ENCODE measurements around the gene GOLIM4. TPM values are rescaled to one million over a fixed set of nuclear protein-coding genes. Genes with fewer than 3 reads are reported as not detected.

The GOLIM4 gene
- total and polyA plus RNA-seq, 2 of the 13 experiments (the other 11 are each of a cell fraction or from before 2014, with no cell fraction given): 10.9 to 47.7 TPM

DNA sequence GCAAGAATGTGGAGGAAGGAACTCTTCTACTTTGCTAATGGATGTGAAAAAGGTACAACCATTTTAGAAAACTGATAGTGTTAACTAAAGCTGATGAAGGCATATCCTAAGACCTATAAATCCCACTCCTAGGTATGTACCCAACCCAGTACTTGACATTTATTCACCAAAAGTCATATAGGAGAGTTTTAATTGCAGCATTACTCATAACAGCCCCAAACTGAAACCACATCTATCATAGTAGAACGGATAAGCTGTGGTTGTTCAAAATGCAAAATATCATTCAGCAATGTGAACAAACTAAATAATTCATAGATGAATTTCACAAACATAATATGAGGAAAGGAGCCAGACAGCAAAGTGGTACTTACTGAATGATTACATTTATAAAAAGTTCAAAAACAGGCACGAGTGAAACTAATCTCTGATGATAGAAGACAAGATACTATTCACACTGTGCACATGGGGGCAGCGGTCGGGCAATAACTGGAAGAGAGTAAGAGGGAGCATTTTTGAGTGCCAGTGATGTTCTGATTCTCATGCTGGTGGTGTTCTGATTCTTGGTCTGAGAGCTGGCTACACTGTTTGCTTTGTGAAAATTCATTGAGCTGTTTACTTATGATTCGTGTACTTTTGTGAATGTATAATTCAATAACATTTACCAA, 34.3 kb downstream of the GOLIM4 start:
- TF ChIP-seq STAG1 (CRISPR knock-in tag; IDR thresholded peaks at IDR 0.05): peak; percentile 36
- TF ChIP-seq, protein P1, sequence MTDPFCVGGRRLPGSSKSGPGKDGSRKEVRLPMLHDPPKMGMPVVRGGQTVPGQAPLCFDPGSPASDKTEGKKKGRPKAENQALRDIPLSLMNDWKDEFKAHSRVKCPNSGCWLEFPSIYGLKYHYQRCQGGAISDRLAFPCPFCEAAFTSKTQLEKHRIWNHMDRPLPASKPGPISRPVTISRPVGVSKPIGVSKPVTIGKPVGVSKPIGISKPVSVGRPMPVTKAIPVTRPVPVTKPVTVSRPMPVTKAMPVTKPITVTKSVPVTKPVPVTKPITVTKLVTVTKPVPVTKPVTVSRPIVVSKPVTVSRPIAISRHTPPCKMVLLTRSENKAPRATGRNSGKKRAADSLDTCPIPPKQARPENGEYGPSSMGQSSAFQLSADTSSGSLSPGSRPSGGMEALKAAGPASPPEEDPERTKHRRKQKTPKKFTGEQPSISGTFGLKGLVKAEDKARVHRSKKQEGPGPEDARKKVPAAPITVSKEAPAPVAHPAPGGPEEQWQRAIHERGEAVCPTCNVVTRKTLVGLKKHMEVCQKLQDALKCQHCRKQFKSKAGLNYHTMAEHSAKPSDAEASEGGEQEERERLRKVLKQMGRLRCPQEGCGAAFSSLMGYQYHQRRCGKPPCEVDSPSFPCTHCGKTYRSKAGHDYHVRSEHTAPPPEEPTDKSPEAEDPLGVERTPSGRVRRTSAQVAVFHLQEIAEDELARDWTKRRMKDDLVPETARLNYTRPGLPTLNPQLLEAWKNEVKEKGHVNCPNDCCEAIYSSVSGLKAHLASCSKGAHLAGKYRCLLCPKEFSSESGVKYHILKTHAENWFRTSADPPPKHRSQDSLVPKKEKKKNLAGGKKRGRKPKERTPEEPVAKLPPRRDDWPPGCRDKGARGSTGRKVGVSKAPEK (CRISPR knock-in tag; IDR thresholded peaks at IDR 0.05; ENCODE audit: borderline replicate concordance): no peak
- TF ChIP-seq, protein P2, sequence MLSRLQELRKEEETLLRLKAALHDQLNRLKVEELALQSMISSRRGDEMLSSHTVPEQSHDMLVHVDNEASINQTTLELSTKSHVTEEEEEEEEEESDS (CRISPR knock-in tag; IDR thresholded peaks at IDR 0.05; ENCODE audit: borderline replicate concordance): no peak
- TF ChIP-seq, protein P3, sequence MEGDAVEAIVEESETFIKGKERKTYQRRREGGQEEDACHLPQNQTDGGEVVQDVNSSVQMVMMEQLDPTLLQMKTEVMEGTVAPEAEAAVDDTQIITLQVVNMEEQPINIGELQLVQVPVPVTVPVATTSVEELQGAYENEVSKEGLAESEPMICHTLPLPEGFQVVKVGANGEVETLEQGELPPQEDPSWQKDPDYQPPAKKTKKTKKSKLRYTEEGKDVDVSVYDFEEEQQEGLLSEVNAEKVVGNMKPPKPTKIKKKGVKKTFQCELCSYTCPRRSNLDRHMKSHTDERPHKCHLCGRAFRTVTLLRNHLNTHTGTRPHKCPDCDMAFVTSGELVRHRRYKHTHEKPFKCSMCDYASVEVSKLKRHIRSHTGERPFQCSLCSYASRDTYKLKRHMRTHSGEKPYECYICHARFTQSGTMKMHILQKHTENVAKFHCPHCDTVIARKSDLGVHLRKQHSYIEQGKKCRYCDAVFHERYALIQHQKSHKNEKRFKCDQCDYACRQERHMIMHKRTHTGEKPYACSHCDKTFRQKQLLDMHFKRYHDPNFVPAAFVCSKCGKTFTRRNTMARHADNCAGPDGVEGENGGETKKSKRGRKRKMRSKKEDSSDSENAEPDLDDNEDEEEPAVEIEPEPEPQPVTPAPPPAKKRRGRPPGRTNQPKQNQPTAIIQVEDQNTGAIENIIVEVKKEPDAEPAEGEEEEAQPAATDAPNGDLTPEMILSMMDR (CRISPR knock-in tag; IDR thresholded peaks at IDR 0.05): 0 out of 2 replicates have a peak, but pooled peaks have one; percentile 28
- POLR2A ChIA-PET: no interaction called here
- Histone ChIP-seq H3K4me2 (ENCODE audit: low read depth, low read length) (no peak overlapping the region), H3K79me2 (ENCODE audit: insufficient read depth, low read length) (peaks cover 24% of the 10 kb centered on the region), H3K9ac (ENCODE audit: insufficient read depth, low read depth, low read length) (no peak overlapping the region), H3K9me3 (ENCODE audit: low read length) (peaks cover 5% of the 10 kb centered on the region; the same call in 1 of the 2 replicates), H3K36me3 (replicated peaks in 1 of 2; ENCODE audit: control insufficient read depth in 1 of 2, insufficient read depth in 2 of 2, low read length in 2 of 2) (no peaks in the 10 kb centered on the region), H2AFZ (ENCODE audit: low read length) (no peak overlapping the region), H3K4me1 (ENCODE audit: insufficient read depth, low read length) (peaks cover 37% of the 10 kb centered on the region), H3K27me3 (ENCODE audit: control insufficient read depth in 1 of 2, insufficient read depth in 2 of 2, low read length in 2 of 2) (no peaks in the 10 kb centered on the region), H3K27ac (ENCODE audit: extremely low read length, insufficient read depth, low read length) (no peak overlapping the region), H4K20me1 (ENCODE audit: insufficient read depth, low read length) (no peaks in the 10 kb centered on the region; the same call in 1 of the 2 replicates), H3K4me3 (replicated peaks in 1 of 3; ENCODE audit: insufficient read depth in 1 of 3, low read depth in 2 of 3, low read length in 3 of 3) (no peak overlapping the region)
- DNase-seq (ENCODE audit: low spot score) (peak; percentile 13), FAIRE-seq (peak; percentile 8), ATAC-seq (peak; percentile 80)
- CTCF ChIA-PET (ENCODE audit: low intra/inter-chr PET ratio, low total read pairs): no interaction called here
- BruUV-seq (replicated peaks): no TSS peak
- in situ Hi-C loops (cut with HindIII; ENCODE audit: extremely low pct_ligation_motif_present, low pct_unique_long_range_greater_than_20kb): no loop called here
- WGBS (ENCODE audit: low lambda C conversion rate): 86% methylated on average over 5 of the region's 5 CpGs
- intact Hi-C loops (cut with micrococcal nuclease; ENCODE audit: unreplicated experiment): loop anchor here (2.0 kb wide), 1 partner anchor 33 kb away; the partner anchor contains the start of gene GOLIM4

All from HepG2 (cell line).